C4-2B (cell line): ENCODE measurements around the gene ZSCAN10.
"Not testable (repeated sequence)": the region's sequence is repeated elsewhere in the genome, so short reads cannot be mapped to it uniquely, and the experiment has no call there.

ENCODE experiments used
- H3K27ac ChIP-seq: fragments of 450-650 bp; 2 replicates; pipeline ENCODE4 v1.5.1; 2017
- CTCF ChIP-seq: fragments of 450-650 bp; conservative IDR thresholded peaks from 2 replicates; pipeline ENCODE4 v1.5.1; 2017; ENCODE audit warnings: mild to moderate bottlenecking
- ZFX ChIP-seq: fragments of 450-650 bp; IDR thresholded peaks from 2 replicates; pipeline ENCODE4 v1.6.1; 2017

ZSCAN10 gene

GRCh38 chr16:3144321-3144983, 45.4 kb upstream of the ZSCAN10 start:
- no peak overlapping the region for H3K27ac ChIP-seq
- TF ChIP-seq CTCF (no peak), ZFX (no peak)

- H3K27ac ChIP-seq = no peak overlapping the region
- TF ChIP-seq ZFX (no peak), CTCF (no peak)
These were observed 44.7 kb upstream of the ZSCAN10 start for GRCh38 chr16:3143598-3144320.

GRCh38 chr16:3143189-3143588, 44.1 kb upstream of the ZSCAN10 start:
- no peak overlapping the region for H3K27ac ChIP-seq
- TF ChIP-seq ZFX = no peak
- no peak for TF ChIP-seq CTCF

GRCh38 chr16:3142770-3143169, 43.7 kb upstream of the ZSCAN10 start:
- TF ChIP-seq CTCF = no peak
- TF ChIP-seq ZFX = no peak
- H3K27ac ChIP-seq = no peak overlapping the region

- no peak overlapping the region for H3K27ac ChIP-seq
- TF ChIP-seq ZFX (no peak), CTCF (no peak)
These were observed 43.2 kb upstream of the ZSCAN10 start for GRCh38 chr16:3142327-3142726.

GRCh38 chr16:3141781-3142311, 42.8 kb upstream of the ZSCAN10 start:
- no peak overlapping the region for H3K27ac ChIP-seq
- TF ChIP-seq CTCF = no peak
- TF ChIP-seq ZFX = no peak

GRCh38 chr16:3140603-3141427, 41.7 kb upstream of the ZSCAN10 start:
- TF ChIP-seq CTCF (no peak), ZFX (no peak)
- no peak overlapping the region for H3K27ac ChIP-seq

GRCh38 chr16:3139561-3139960, 40.5 kb upstream of the ZSCAN10 start:
- H3K27ac ChIP-seq = not testable (repeated sequence)
